CD4-positive, alpha-beta T cell (primary cell): ENCODE data around the gene IL10RB. TPM values are rescaled to one million over a fixed set of nuclear protein-coding genes. Genes with fewer than 3 reads are reported as not detected.
A peak's percentile ranks its signal among the peaks of the same experiment; 100 is the strongest.

Source experiments
- ATAC-seq: fragments of 200-7000 bp; cut with Tn5 transposase; one replicate; pipeline ENCODE4 v1.10.0; 2022; ENCODE audit warnings: mild to moderate bottlenecking; ENCODE audit not compliant: poor library complexity
- CTCF ChIA-PET: fragments of 350-600 bp; sonication (Branson Sonifier 250); formaldehyde crosslinking; loops from one replicate; lab custom pipeline; 2021; ENCODE audit warnings: antibody characterized with exemption, inconsistent platforms; lab: Charles Lee
- POLR2A ChIA-PET: fragments of 350-600 bp; sonication (Branson Sonifier 250); formaldehyde crosslinking; loops from one replicate; lab custom pipeline; 2021; ENCODE audit warnings: antibody characterized with exemption, inconsistent platforms; lab: Charles Lee
- DNase-seq, 14 experiments: peaks; one replicate each; pipeline ENCODE4 v3.0.0-alpha.2; 2013 to 2020; ENCODE audit warnings: mixed read lengths in 2 of 14
- H3K27ac ChIP-seq, 2 donors: one replicate each; pipeline versions ENCODE4 v1.5.1 to v1.7.0; 2013; ENCODE audit warnings: low read length in 2 of 2, low read depth in 1 of 2, mild to moderate bottlenecking in 1 of 2
- H3K27me3 ChIP-seq, 2 experiments: 1 replicate in 1 of 2; 2 replicates in 1 of 2; pipeline versions ENCODE4 v1.6.1 to v1.7.0; 2013; ENCODE audit warnings: low read length in 2 of 2, control low read depth in 1 of 2, mild to moderate bottlenecking in 1 of 2, moderate library complexity in 1 of 2; ENCODE audit not compliant: insufficient read depth in 2 of 2, control insufficient read depth in 1 of 2
- H3K36me3 ChIP-seq: one replicate; pipeline ENCODE4 v1.6.1; 2013; ENCODE audit warnings: low read length, control low read depth; ENCODE audit not compliant: insufficient read depth
- H3K4me1 ChIP-seq: one replicate; pipeline ENCODE4 v1.6.1; 2013; ENCODE audit warnings: low read length, control low read depth; ENCODE audit not compliant: insufficient read depth
- H3K4me3 ChIP-seq: one replicate; pipeline ENCODE4 v1.5.1; 2013; ENCODE audit warnings: mild to moderate bottlenecking, low read length, moderate library complexity
- H3K9me3 ChIP-seq, 2 experiments: 1 replicate in 1 of 2; 2 replicates in 1 of 2; pipeline versions ENCODE4 v1.6.1 to v1.7.0; 2013; ENCODE audit warnings: low read length in 2 of 2, mild to moderate bottlenecking in 2 of 2, control low read depth in 1 of 2, moderate library complexity in 1 of 2; ENCODE audit not compliant: control insufficient read depth in 1 of 2, insufficient read depth in 1 of 2
- H3K27ac Mint-ChIP-seq: one replicate; pipeline ENCODE4 v1.8.0; 2020; ENCODE audit warnings: mixed read lengths
- H3K27me3 Mint-ChIP-seq: one replicate; pipeline ENCODE4 v1.8.0; 2021; ENCODE audit warnings: mixed read lengths
- H3K36me3 Mint-ChIP-seq: one replicate; pipeline ENCODE4 v1.8.0; 2021; ENCODE audit warnings: low read depth, mixed read lengths
- H3K4me1 Mint-ChIP-seq: one replicate; pipeline ENCODE4 v1.8.0; 2021; ENCODE audit warnings: low read depth, mixed read lengths
- H3K4me3 Mint-ChIP-seq: one replicate; pipeline ENCODE4 v1.8.0; 2020; ENCODE audit warnings: mild to moderate bottlenecking, mixed read lengths
- H3K9me3 Mint-ChIP-seq: one replicate; pipeline ENCODE4 v1.8.0; 2020; ENCODE audit warnings: mixed read lengths
- CTCF ChIP-seq: fragments of 200-600 bp; IDR thresholded peaks from one replicate; pipeline ENCODE4 v1.8.0; 2022; ENCODE audit warnings: antibody characterized with exemption, mild to moderate bottlenecking
- intact Hi-C, 2 experiments: fragments of 100-400 bp; cut with DNase I in 1 of 2; cut with micrococcal nuclease in 1 of 2; formaldehyde crosslinking; loops; one replicate each; pipeline versions ENCODE4 v1.15.1 to v1.9.0; 2023 to 2025; cut with DNase I, micrococcal nuclease
- total RNA-seq, 174 experiments: library from RNA in 2 of 174; stranded (reverse) in 2 of 174; gene quantifications; one replicate each; pipeline ENCODE4 v1.2.3 and lab custom pipeline; 2021 to 2026

IL10RB gene
- total RNA-seq, 2 experiments from 2014 or later, result 7.2 to 9.2 TPM

GRCh38 chr21:33264561-33264960 lies 1.6 kb upstream of the IL10RB start:
- ChIA-PET POLR2A (interaction anchor here (3.4 to 4.3 kb wide), 2 partner anchors 61 to 97 kb away, joined by 27 to 35 read pairs; partner anchors contain the start of gene IFNAR1), CTCF (interaction anchor here (1.4 kb wide), 1 partner anchor 13 kb away, joined by 4 read pairs; no protein-coding TSS in a partner anchor)
- Histone ChIP-seq H3K4me1 (peaks cover 68% of the 10 kb centered on the region), H3K27me3 (no peaks in the 10 kb centered on the region), H3K27ac (peak overlapping the region in 1 of 2 donors; percentile 5), H3K9me3 (no peaks in the 10 kb centered on the region), H3K4me3 (no peak overlapping the region), H3K36me3 (peaks cover 23% of the 10 kb centered on the region)
- TF ChIP-seq CTCF, result no peak
- Mint-ChIP-seq H3K36me3 (peaks cover 62% of the 10 kb centered on the region), H3K4me1 (peaks cover 70% of the 10 kb centered on the region), H3K27me3 (no peaks in the 10 kb centered on the region), H3K9me3 (no peaks in the 10 kb centered on the region), H3K27ac (peak overlapping the region; percentile 42), H3K4me3 (peak overlapping the region; percentile 48)
- DNase-seq, result no peak
- ATAC-seq, result no peak
- intact Hi-C loops, result loop anchor here (2.0 to 10.0 kb wide), 3 partner anchors 28 to 180 kb away; no protein-coding TSS in a partner anchor

- ATAC-seq (peak; percentile 72), DNase-seq (peak in 7 of 14 experiments; percentile 21 to 87 (median 42))
- Mint-ChIP-seq H3K27me3 (no peaks in the 10 kb centered on the region), H3K4me1 (peaks cover 66% of the 10 kb centered on the region), H3K9me3 (no peaks in the 10 kb centered on the region), H3K36me3 (peaks cover 63% of the 10 kb centered on the region), H3K27ac (peak overlapping the region; percentile 90), H3K4me3 (peak overlapping the region; percentile 95)
- peak overlapping the region; percentile 70 to 79 for H3K27ac ChIP-seq
- intact Hi-C loops, result loop anchor here (1.0 to 10.0 kb wide), 7 partner anchors 27 to 179 kb away; no protein-coding TSS in a partner anchor
- H3K27me3 ChIP-seq, result no peaks in the 10 kb centered on the region
- no peaks in the 10 kb centered on the region for H3K9me3 ChIP-seq
- peaks cover 66% of the 10 kb centered on the region for H3K4me1 ChIP-seq
- ChIA-PET CTCF (interaction anchor here (0.6 to 2.1 kb wide), 7 partner anchors 14 to 179 kb away, joined by 3 to 13 read pairs (median 4); no protein-coding TSS in a partner anchor), POLR2A (interaction anchor here (0.6 to 4.3 kb wide), 18 partner anchors 8 to 226 kb away, joined by 3 to 35 read pairs (median 6); partner anchors contain the start of genes DNAJC28, IFNAR1, IFNAR2 and TMEM50B)
- peak overlapping the region; percentile 98 for H3K4me3 ChIP-seq
- no peak for TF ChIP-seq CTCF
- peaks cover 27% of the 10 kb centered on the region for H3K36me3 ChIP-seq
Observed at GRCh38 chr21:33265664-33266049, 510 bp upstream of the IL10RB start.

- Histone ChIP-seq H3K4me3 (peak overlapping the region; percentile 98), H3K4me1 (peaks cover 56% of the 10 kb centered on the region), H3K27ac (peak overlapping the region; percentile 79 to 85), H3K9me3 (no peaks in the 10 kb centered on the region), H3K36me3 (peaks cover 36% of the 10 kb centered on the region), H3K27me3 (no peaks in the 10 kb centered on the region)
- peak overlapping the region; percentile 94 for H3K27ac Mint-ChIP-seq
- H3K36me3 Mint-ChIP-seq, result peaks cover 74% of the 10 kb centered on the region
- intact Hi-C loops, result loop anchor here (2.0 to 10.0 kb wide), 5 partner anchors 34 to 178 kb away; no protein-coding TSS in a partner anchor
- DNase-seq (peak in 9 of 14 experiments; percentile 14 to 58 (median 42)), ATAC-seq (peak; percentile 28)
- ChIA-PET CTCF (interaction anchor here (1.0 to 2.1 kb wide), 4 partner anchors 25 to 95 kb away, joined by 3 to 13 read pairs (median 4); no protein-coding TSS in a partner anchor), POLR2A (interaction anchor here (0.6 to 4.3 kb wide), 21 partner anchors 9 to 495 kb away, joined by 3 to 35 read pairs (median 5); partner anchors contain the start of genes IFNAR1, IFNAR2, PAXBP1 and TMEM50B)
- H3K4me3 Mint-ChIP-seq, result peak overlapping the region; percentile 99
- H3K27me3 Mint-ChIP-seq, result no peaks in the 10 kb centered on the region
- no peak for TF ChIP-seq CTCF
- H3K4me1 Mint-ChIP-seq, result peaks cover 55% of the 10 kb centered on the region
- no peaks in the 10 kb centered on the region for H3K9me3 Mint-ChIP-seq
Observed at GRCh38 chr21:33266789-33267135, 595 bp downstream of the IL10RB start.
